Tibial artery (tissue), 4 donors: Measurements from ENCODE around the gene NSG1.

Experiments
- DNase-seq, 2 donors: peaks; one replicate each; pipeline ENCODE4 v3.0.0-alpha.2; 2019
- H3K27ac ChIP-seq, 2 donors: fragments of 200-600 bp; sonication (generic) in 1 of 2; 1 replicate in 1 of 2; 2 replicates in 1 of 2; pipeline ENCODE4 v1.5.1; 2018 to 2019; ENCODE audit warnings: mild to moderate bottlenecking in 1 of 2
- H3K27me3 ChIP-seq, 2 donors: fragments of 200-600 bp; sonication (generic) in 1 of 2; one replicate each; pipeline versions ENCODE4 v1.5.1 to v1.6.0; 2016 to 2019
- H3K36me3 ChIP-seq, 3 donors: fragments of 200-600 bp; sonication (generic) in 2 of 3; one replicate each; pipeline ENCODE4 v1.5.1; 2016 to 2019; ENCODE audit warnings: mild to moderate bottlenecking in 2 of 3
- H3K4me1 ChIP-seq, 4 donors: fragments of 200-600 bp; sonication (generic) in 2 of 4; 1 replicate in 3 of 4; 2 replicates in 1 of 4; pipeline ENCODE4 v1.5.1; 2016 to 2019
- H3K4me3 ChIP-seq, 2 donors: fragments of 200-600 bp; sonication (generic) in 1 of 2; 1 replicate in 1 of 2; 2 replicates in 1 of 2; pipeline ENCODE4 v1.5.1; 2018 to 2019; ENCODE audit warnings: mild to moderate bottlenecking in 2 of 2
- H3K9me3 ChIP-seq, 3 donors: fragments of 200-600 bp; sonication (generic) in 1 of 3; one replicate each; pipeline ENCODE4 v1.5.1; 2016 to 2019
- CTCF ChIP-seq, 2 experiments: fragments of 200-600 bp in 1 of 2; fragments of 450-650 bp in 1 of 2; IDR thresholded peaks; one replicate each; pipeline ENCODE4 v1.5.1; 2017 to 2019; ENCODE audit warnings: antibody characterized with exemption in 2 of 2, mild to moderate bottlenecking in 1 of 2, moderate library complexity in 1 of 2
- intact Hi-C: fragments of 100-400 bp; cut with DNase I; formaldehyde crosslinking; loops from one replicate; pipeline ENCODE4 v1.15.0; 2023; ENCODE audit warnings: low total_unique reads

NSG1 gene

GRCh38 chr4:4408576-4409335 lies 21.9 kb downstream of the NSG1 start:
- Histone ChIP-seq H3K4me1 (no peaks in the 10 kb centered on the region), H3K27ac (no peak overlapping the region), H3K27me3 (peaks cover 0 to 8% of the 10 kb centered on the region in 2 donors), H3K4me3 (no peak overlapping the region), H3K9me3 (no peaks in the 10 kb centered on the region), H3K36me3 (no peaks in the 10 kb centered on the region)
- no peak for TF ChIP-seq CTCF (IDR thresholded peaks at IDR 0.05)
- intact Hi-C loops: no loop called here
- DNase-seq: no peak

- no peak for TF ChIP-seq CTCF (IDR thresholded peaks at IDR 0.05)
- Histone ChIP-seq H3K9me3 (no peaks in the 10 kb centered on the region), H3K4me3 (no peak overlapping the region), H3K4me1 (no peaks in the 10 kb centered on the region), H3K36me3 (no peaks in the 10 kb centered on the region), H3K27me3 (peaks cover 0 to 4% of the 10 kb centered on the region in 2 donors), H3K27ac (no peak overlapping the region)
- intact Hi-C loops: no loop called here
- no peak for DNase-seq
These were observed 22.7 kb downstream of the NSG1 start for GRCh38 chr4:4409416-4410115.

- Histone ChIP-seq H3K27ac (no peak overlapping the region), H3K27me3 (peaks cover 0 to 4% of the 10 kb centered on the region in 2 donors), H3K36me3 (peaks cover 0 to 1% (median 0%) of the 10 kb centered on the region in 3 donors), H3K9me3 (no peaks in the 10 kb centered on the region), H3K4me3 (no peak overlapping the region), H3K4me1 (no peaks in the 10 kb centered on the region)
- intact Hi-C loops: no loop called here
- no peak for DNase-seq
- no peak for TF ChIP-seq CTCF (IDR thresholded peaks at IDR 0.05)
These were observed 23.4 kb downstream of the NSG1 start for GRCh38 chr4:4410271-4410670.

- Histone ChIP-seq H3K9me3 (no peaks in the 10 kb centered on the region), H3K4me1 (no peaks in the 10 kb centered on the region), H3K4me3 (no peak overlapping the region), H3K27me3 (peaks cover 0 to 3% of the 10 kb centered on the region in 2 donors), H3K27ac (no peak overlapping the region), H3K36me3 (peaks cover 4 to 18% (median 6%) of the 10 kb centered on the region in 3 donors)
- no peak for TF ChIP-seq CTCF (IDR thresholded peaks at IDR 0.05)
- no peak for DNase-seq
- intact Hi-C loops: no loop called here
These were observed 25.0 kb downstream of the NSG1 start for GRCh38 chr4:4411906-4412305.

GRCh38 chr4:4412641-4413372 lies 25.9 kb downstream of the NSG1 start:
- Histone ChIP-seq H3K27me3 (no peaks in the 10 kb centered on the region), H3K27ac (no peak overlapping the region), H3K36me3 (peaks cover 5 to 27% (median 11%) of the 10 kb centered on the region in 3 donors), H3K9me3 (no peaks in the 10 kb centered on the region), H3K4me3 (no peak overlapping the region), H3K4me1 (no peaks in the 10 kb centered on the region)
- no peak for TF ChIP-seq CTCF (IDR thresholded peaks at IDR 0.05)
- no peak for DNase-seq
- intact Hi-C loops: no loop called here
